Activated CD4-positive, alpha-beta T cell treated with anti-CD3 and anti-CD28 coated beads for 36 hours (primary cell): ENCODE measurements around the gene KCP. TPM values are rescaled to one million over a fixed set of nuclear protein-coding genes. Genes with fewer than 3 reads are reported as not detected.
A peak's percentile ranks its signal among the peaks of the same experiment; 100 is the strongest.

Source experiments
- ATAC-seq: fragments of 200-7000 bp; cut with Tn5 transposase; one replicate; pipeline ENCODE4 v1.10.0; 2021; ENCODE audit warnings: mild to moderate bottlenecking, moderate library complexity
- CTCF ChIA-PET: fragments of 350-600 bp; sonication (Branson Sonifier 250); formaldehyde crosslinking; loops from one replicate; lab custom pipeline; 2021; ENCODE audit warnings: antibody characterized with exemption; lab: Charles Lee
- POLR2A ChIA-PET: fragments of 350-600 bp; sonication (Branson Sonifier 250); formaldehyde crosslinking; loops from one replicate; lab custom pipeline; 2021; ENCODE audit warnings: antibody characterized with exemption, inconsistent platforms; lab: Charles Lee
- DNase-seq: peaks from one replicate; pipeline ENCODE4 v3.0.0-alpha.2; 2020
- H3K27ac Mint-ChIP-seq: one replicate; pipeline ENCODE4 v1.8.0; 2021; ENCODE audit warnings: mixed read lengths
- H3K27me3 Mint-ChIP-seq: one replicate; pipeline ENCODE4 v1.8.0; 2021; ENCODE audit warnings: mixed read lengths
- H3K36me3 Mint-ChIP-seq: one replicate; pipeline ENCODE4 v1.8.0; 2021; ENCODE audit warnings: low read depth, mixed read lengths
- H3K4me1 Mint-ChIP-seq: one replicate; pipeline ENCODE4 v1.8.0; 2021; ENCODE audit warnings: mixed read lengths
- H3K4me3 Mint-ChIP-seq: one replicate; pipeline ENCODE4 v1.8.0; 2021; ENCODE audit warnings: mild to moderate bottlenecking, moderate library complexity, mixed read lengths
- H3K9me3 Mint-ChIP-seq: one replicate; pipeline ENCODE4 v1.8.0; 2021; ENCODE audit warnings: low read depth, mixed read lengths
- intact Hi-C, 2 experiments: fragments of 100-400 bp; cut with DNase I in 1 of 2; cut with micrococcal nuclease in 1 of 2; formaldehyde crosslinking; loops; one replicate each; pipeline versions ENCODE4 v1.14.2 to v1.15.1; 2022 to 2024; cut with DNase I, micrococcal nuclease
- total RNA-seq, 2 experiments: library from RNA; stranded (reverse); gene quantifications; one replicate each; pipeline ENCODE4 v1.2.3, GENCODE V29; 2021

KCP gene
- total RNA-seq, 2 experiments from 2014 or later, result not detected

- no peaks in the 10 kb centered on the region for H3K36me3 Mint-ChIP-seq
- peaks cover 39% of the 10 kb centered on the region for H3K27me3 Mint-ChIP-seq
- POLR2A ChIA-PET, result interaction anchor here (1.0 kb wide), 1 partner anchor 10 kb away, joined by 3 read pairs; no protein-coding TSS in a partner anchor
- H3K27ac Mint-ChIP-seq, result no peak overlapping the region
- H3K4me3 Mint-ChIP-seq, result no peak overlapping the region
- ATAC-seq (no peak), DNase-seq (no peak)
- no peaks in the 10 kb centered on the region for H3K9me3 Mint-ChIP-seq
- CTCF ChIA-PET, result interaction anchor here (2.3 kb wide), 1 partner anchor 179 kb away, joined by 10 read pairs; no protein-coding TSS in a partner anchor
- peaks cover 6% of the 10 kb centered on the region for H3K4me1 Mint-ChIP-seq
- intact Hi-C loops, result no loop called here
Measured at GRCh38 chr7:128912281-128912680, 1.8 kb upstream of the KCP start.

- H3K9me3 Mint-ChIP-seq, result no peaks in the 10 kb centered on the region
- intact Hi-C loops, result no loop called here
- H3K4me3 Mint-ChIP-seq, result no peak overlapping the region
- no peak overlapping the region for H3K27ac Mint-ChIP-seq
- ChIA-PET POLR2A (interaction anchor here (1.0 kb wide), 1 partner anchor 11 kb away, joined by 3 read pairs; no protein-coding TSS in a partner anchor), CTCF (interaction anchor here (0.6 to 2.3 kb wide), 2 partner anchors 83 to 179 kb away, joined by 3 to 10 read pairs; no protein-coding TSS in a partner anchor)
- no peak for ATAC-seq
- H3K36me3 Mint-ChIP-seq, result no peaks in the 10 kb centered on the region
- peaks cover 6% of the 10 kb centered on the region for H3K4me1 Mint-ChIP-seq
- peaks cover 38% of the 10 kb centered on the region for H3K27me3 Mint-ChIP-seq
- no peak for DNase-seq
Measured at GRCh38 chr7:128911423-128912031, 1.0 kb upstream of the KCP start.

- Mint-ChIP-seq H3K27ac (no peak overlapping the region), H3K36me3 (no peaks in the 10 kb centered on the region), H3K4me1 (peaks cover 2% of the 10 kb centered on the region), H3K27me3 (peaks cover 42% of the 10 kb centered on the region), H3K9me3 (no peaks in the 10 kb centered on the region), H3K4me3 (no peak overlapping the region)
- intact Hi-C loops, result loop anchor here in 1 of 2 experiments (10.0 kb wide), 1 partner anchor 385 kb away; no protein-coding TSS in a partner anchor
- ATAC-seq (no peak), DNase-seq (no peak)
- ChIA-PET POLR2A (no interaction called here), CTCF (interaction anchor here (0.8 to 2.3 kb wide), 3 partner anchors 15 to 1302 kb away, joined by 3 to 10 read pairs (median 3); no protein-coding TSS in a partner anchor)
Measured at GRCh38 chr7:128909625-128910568, 612 bp downstream of the KCP start.

GRCh38 chr7:128908750-128909624 lies 1.5 kb downstream of the KCP start:
- intact Hi-C loops, result loop anchor here in 1 of 2 experiments (10.0 kb wide), 1 partner anchor 386 kb away; no protein-coding TSS in a partner anchor
- ATAC-seq (no peak), DNase-seq (no peak)
- H3K4me3 Mint-ChIP-seq, result no peak overlapping the region
- no peaks in the 10 kb centered on the region for H3K9me3 Mint-ChIP-seq
- H3K27me3 Mint-ChIP-seq, result peaks cover 37% of the 10 kb centered on the region
- H3K36me3 Mint-ChIP-seq, result no peaks in the 10 kb centered on the region
- ChIA-PET CTCF (interaction anchor here (1.0 kb wide), 1 partner anchor 16 kb away, joined by 3 read pairs; no protein-coding TSS in a partner anchor), POLR2A (interaction anchor here (0.7 kb wide), 1 partner anchor 43 kb away, joined by 3 read pairs; no protein-coding TSS in a partner anchor)
- no peak overlapping the region for H3K27ac Mint-ChIP-seq
- H3K4me1 Mint-ChIP-seq, result peaks cover 3% of the 10 kb centered on the region

- ChIA-PET CTCF (interaction anchor here (0.6 kb wide), 1 partner anchor 12 kb away, joined by 3 read pairs; no protein-coding TSS in a partner anchor), POLR2A (no interaction called here)
- Mint-ChIP-seq H3K27me3 (peaks cover 32% of the 10 kb centered on the region), H3K4me1 (peaks cover 3% of the 10 kb centered on the region), H3K9me3 (no peaks in the 10 kb centered on the region), H3K36me3 (no peaks in the 10 kb centered on the region), H3K27ac (no peak overlapping the region), H3K4me3 (no peak overlapping the region)
- intact Hi-C loops, result loop anchor here in 1 of 2 experiments (10.0 kb wide), 1 partner anchor 388 kb away; no protein-coding TSS in a partner anchor
- DNase-seq, result no peak
- no peak for ATAC-seq
Measured at GRCh38 chr7:128906766-128907559, 3.5 kb downstream of the KCP start.

GRCh38 chr7:128906001-128906765 lies 4.3 kb downstream of the KCP start:
- Mint-ChIP-seq H3K9me3 (no peaks in the 10 kb centered on the region), H3K4me1 (peaks cover 3% of the 10 kb centered on the region), H3K27ac (no peak overlapping the region), H3K36me3 (no peaks in the 10 kb centered on the region), H3K4me3 (no peak overlapping the region), H3K27me3 (peaks cover 27% of the 10 kb centered on the region)
- ATAC-seq (no peak), DNase-seq (no peak)
- intact Hi-C loops, result loop anchor here in 1 of 2 experiments (10.0 kb wide), 1 partner anchor 389 kb away; no protein-coding TSS in a partner anchor
- POLR2A ChIA-PET, result no interaction called here
- CTCF ChIA-PET, result interaction anchor here (0.6 kb wide), 2 partner anchors 13 to 164 kb away, joined by 3 to 4 read pairs; no protein-coding TSS in a partner anchor

- Mint-ChIP-seq H3K4me3 (no peak overlapping the region), H3K4me1 (peaks cover 3% of the 10 kb centered on the region), H3K27me3 (peaks cover 19% of the 10 kb centered on the region), H3K9me3 (peaks cover 3% of the 10 kb centered on the region), H3K36me3 (no peaks in the 10 kb centered on the region), H3K27ac (no peak overlapping the region)
- intact Hi-C loops, result loop anchor here (1.0 to 10.0 kb wide), 4 partner anchors 58 to 390 kb away; no protein-coding TSS in a partner anchor
- CTCF ChIA-PET, result interaction anchor here (0.7 to 0.8 kb wide), 2 partner anchors 186 to 782 kb away, joined by 3 read pairs; no protein-coding TSS in a partner anchor
- ATAC-seq, result peak; percentile 89
- DNase-seq, result no peak
- POLR2A ChIA-PET, result no interaction called here
Measured at GRCh38 chr7:128904381-128905197, 5.9 kb downstream of the KCP start.

GRCh38 chr7:128903621-128904361 lies 6.7 kb downstream of the KCP start:
- H3K36me3 Mint-ChIP-seq, result no peaks in the 10 kb centered on the region
- no peak overlapping the region for H3K27ac Mint-ChIP-seq
- ATAC-seq, result no peak
- peaks cover 3% of the 10 kb centered on the region for H3K9me3 Mint-ChIP-seq
- peaks cover 3% of the 10 kb centered on the region for H3K4me1 Mint-ChIP-seq
- intact Hi-C loops, result loop anchor here (1.0 to 10.0 kb wide), 4 partner anchors 59 to 391 kb away; no protein-coding TSS in a partner anchor
- no peak overlapping the region for H3K4me3 Mint-ChIP-seq
- ChIA-PET POLR2A (no interaction called here), CTCF (interaction anchor here (0.5 to 1.2 kb wide), 5 partner anchors 41 to 1086 kb away, joined by 3 to 5 read pairs (median 3); partner anchors contain the start of gene ATP6V1F)
- DNase-seq, result no peak
- H3K27me3 Mint-ChIP-seq, result peaks cover 13% of the 10 kb centered on the region
